GM12878 (cell line): Measurements from ENCODE around the gene CHN2. TPM values are rescaled to one million over a fixed set of nuclear protein-coding genes. Genes with fewer than 3 reads are reported as not detected.

Source experiments
- BHLHE40 ChIP-seq, 2 experiments: fragments of 450-650 bp in 1 of 2; IDR thresholded peaks; 2 replicates each; pipeline ENCODE4 v1.6.1; 2011 to 2017; ENCODE audit warnings: low read depth in 2 of 2, borderline replicate concordance in 1 of 2, improper control_type of control experiment in 1 of 2, low read length in 1 of 2, mild to moderate bottlenecking in 1 of 2
- HDAC2 ChIP-seq: fragments of 200-600 bp; sonication (generic); IDR thresholded peaks from 2 replicates; pipeline ENCODE4 v1.6.1; 2017
- IKZF2 ChIP-seq, 2 experiments: fragments of 450-650 bp; IDR thresholded peaks; 2 replicates each; pipeline ENCODE4 v1.6.1; 2017; ENCODE audit warnings: mild to moderate bottlenecking in 2 of 2, moderate library complexity in 2 of 2
- NFYB ChIP-seq: IDR thresholded peaks from 2 replicates; pipeline ENCODE4 v1.6.1; 2011; ENCODE audit warnings: low read depth, mild to moderate bottlenecking, low read length, improper control_type of control experiment, moderate library complexity; ENCODE audit not compliant: insufficient read depth
- RAD51 ChIP-seq: fragments of 450-650 bp; IDR thresholded peaks from 2 replicates; pipeline ENCODE4 v1.6.1; 2016; ENCODE audit warnings: moderate library complexity, mild to moderate bottlenecking, inconsistent platforms
- SPI1 ChIP-seq: IDR thresholded peaks from 2 replicates; pipeline ENCODE4 v1.6.1; 2011; ENCODE audit warnings: low read depth, mild to moderate bottlenecking, low read length, moderate library complexity, borderline replicate concordance; ENCODE audit not compliant: insufficient read depth
- TBL1XR1 ChIP-seq: IDR thresholded peaks from 2 replicates; pipeline ENCODE4 v1.6.1; 2012; ENCODE audit warnings: low read depth, low read length, improper control_type of control experiment
- TCF12 ChIP-seq: IDR thresholded peaks from 2 replicates; pipeline ENCODE4 v1.6.1; 2011; ENCODE audit warnings: low read depth, mild to moderate bottlenecking, low read length
- TCF3 ChIP-seq: IDR thresholded peaks from 2 replicates; pipeline ENCODE4 v1.6.1; 2012; ENCODE audit warnings: low read depth, mild to moderate bottlenecking, low read length, borderline replicate concordance; ENCODE audit not compliant: insufficient read depth
- YY1 ChIP-seq: IDR thresholded peaks from 2 replicates; pipeline ENCODE4 v1.6.1; 2011; ENCODE audit warnings: low read depth, mild to moderate bottlenecking, low read length
- ZNF24 ChIP-seq: fragments of 450-650 bp; IDR thresholded peaks from 2 replicates; pipeline ENCODE4 v1.6.1; 2017; ENCODE audit warnings: antibody characterized with exemption, mild to moderate bottlenecking
- ZNF622 ChIP-seq: fragments of 450-650 bp; IDR thresholded peaks from 2 replicates; pipeline ENCODE4 v1.6.1; 2017; ENCODE audit warnings: mild to moderate bottlenecking, inconsistent platforms
- polyA plus RNA-seq, 11 experiments: library from polyadenylated mRNA; depleted of rRNA in 4 of 11; unstranded in 6 of 11; stranded (reverse) in 5 of 11; fragments of >200 nt; fragmentation: Nextera tagmentation in 4 of 11; fragmentation: Illumina TruSeq in 1 of 11; extraction: Ambion mirVana in 4 of 11; extraction: Trizol in 1 of 11; gene quantifications; 1 replicate in 1 of 11; 2 replicates in 10 of 11; pipeline versions ENCODE4 v1.2.1 to v1.2.3, GENCODE V29; 2011 to 2016; ENCODE audit warnings: inconsistent platforms in 2 of 11, missing spikeins in 2 of 11, low read depth in 1 of 11
- total RNA-seq, 4 experiments: library from RNA; depleted of rRNA in 3 of 4; stranded (reverse); fragments of >200 nt in 3 of 4; fragmentation: Illumina TruSeq in 1 of 4; extraction: Trizol in 1 of 4; gene quantifications; 2 replicates each; pipeline versions ENCODE4 v1.2.1 to v1.2.3, GENCODE V29; 2013 to 2021
- TF ChIP-seq, protein P1 (sequence below): IDR thresholded peaks from 2 replicates; pipeline ENCODE4 v1.6.1; 2011; ENCODE audit warnings: mild to moderate bottlenecking, low read depth, low read length, moderate library complexity; ENCODE audit not compliant: insufficient replicate concordance
- TF ChIP-seq, protein P2 (sequence below): fragments of 450-650 bp; IDR thresholded peaks from 2 replicates; pipeline ENCODE4 v1.6.1; 2017; ENCODE audit warnings: mild to moderate bottlenecking, moderate library complexity

The CHN2 gene
- total and polyA plus RNA-seq, 10 of the 15 experiments (the other 5 are each of a cell fraction or from before 2014, with no cell fraction given), result 0.11 to 3.8 (median 0.37) TPM; not detected in 2

DNA sequence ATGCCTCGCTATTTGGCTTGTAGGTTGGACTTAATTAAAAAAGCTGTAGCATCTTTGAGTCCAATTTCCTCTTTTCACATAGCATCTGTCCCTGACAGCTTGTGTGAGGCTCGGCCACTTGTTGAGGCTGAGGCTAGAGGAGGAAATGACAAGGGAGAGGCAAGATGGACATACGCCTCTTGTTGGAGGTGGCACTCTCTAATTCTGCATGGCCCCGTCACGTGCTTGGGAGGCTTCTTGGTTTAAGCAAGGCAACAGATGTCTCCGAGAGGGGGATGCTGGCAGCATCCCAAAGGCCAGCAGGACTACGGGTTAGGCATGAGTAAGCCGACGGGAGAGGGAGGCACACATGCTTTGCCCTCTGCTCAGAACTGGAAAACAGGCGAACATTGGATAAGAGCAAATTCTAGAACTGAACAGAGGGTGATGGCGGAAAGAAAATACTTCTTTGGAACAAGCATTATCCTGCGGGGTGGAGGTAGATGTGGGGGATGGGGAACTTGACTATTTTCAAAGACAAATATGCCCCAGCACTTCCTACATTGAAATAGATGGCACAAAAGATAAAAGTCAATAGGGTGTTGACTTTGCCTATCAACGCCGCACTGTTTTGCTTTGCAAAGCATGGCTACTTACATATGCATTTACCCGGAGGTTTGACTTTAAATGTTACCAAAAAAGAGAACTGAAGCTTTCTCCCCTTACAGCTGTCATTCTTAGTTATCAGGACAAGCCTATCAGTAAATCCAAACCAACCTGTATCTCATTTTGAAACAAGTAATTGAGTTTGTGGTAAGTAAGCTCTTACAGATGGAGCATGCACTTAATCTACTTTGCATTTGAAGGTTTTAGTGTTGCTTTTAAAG, 94.8 kb downstream of the CHN2 start (continued):
- TF ChIP-seq TCF3 (no peak), HDAC2 (no peak), SPI1 (peak; percentile 88), TBL1XR1 (no peak), RAD51 (no peak), BHLHE40 (IDR thresholded peaks at IDR 0.05; ENCODE audit: borderline replicate concordance in 1 of 2, low read depth in 2 of 2, low read length in 1 of 2) (peak; percentile 16 to 49; a peak in 3 of 4 replicates), ZNF622 (no peak), IKZF2 (IDR thresholded peaks at IDR 0.05) (peak; percentile 40 to 45; a peak in 2 of 4 replicates), ZNF24 (no peak), YY1 (no peak), NFYB (peak; percentile 43; the same call in 1 of the 2 replicates), TCF12 (peak; percentile 39; the same call in 1 of the 2 replicates)
- TF ChIP-seq, protein P1, sequence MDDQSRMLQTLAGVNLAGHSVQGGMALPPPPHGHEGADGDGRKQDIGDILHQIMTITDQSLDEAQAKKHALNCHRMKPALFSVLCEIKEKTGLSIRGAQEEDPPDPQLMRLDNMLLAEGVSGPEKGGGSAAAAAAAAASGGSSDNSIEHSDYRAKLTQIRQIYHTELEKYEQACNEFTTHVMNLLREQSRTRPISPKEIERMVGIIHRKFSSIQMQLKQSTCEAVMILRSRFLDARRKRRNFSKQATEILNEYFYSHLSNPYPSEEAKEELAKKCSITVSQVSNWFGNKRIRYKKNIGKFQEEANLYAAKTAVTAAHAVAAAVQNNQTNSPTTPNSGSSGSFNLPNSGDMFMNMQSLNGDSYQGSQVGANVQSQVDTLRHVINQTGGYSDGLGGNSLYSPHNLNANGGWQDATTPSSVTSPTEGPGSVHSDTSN, result peak; percentile 72
- TF ChIP-seq, protein P2, sequence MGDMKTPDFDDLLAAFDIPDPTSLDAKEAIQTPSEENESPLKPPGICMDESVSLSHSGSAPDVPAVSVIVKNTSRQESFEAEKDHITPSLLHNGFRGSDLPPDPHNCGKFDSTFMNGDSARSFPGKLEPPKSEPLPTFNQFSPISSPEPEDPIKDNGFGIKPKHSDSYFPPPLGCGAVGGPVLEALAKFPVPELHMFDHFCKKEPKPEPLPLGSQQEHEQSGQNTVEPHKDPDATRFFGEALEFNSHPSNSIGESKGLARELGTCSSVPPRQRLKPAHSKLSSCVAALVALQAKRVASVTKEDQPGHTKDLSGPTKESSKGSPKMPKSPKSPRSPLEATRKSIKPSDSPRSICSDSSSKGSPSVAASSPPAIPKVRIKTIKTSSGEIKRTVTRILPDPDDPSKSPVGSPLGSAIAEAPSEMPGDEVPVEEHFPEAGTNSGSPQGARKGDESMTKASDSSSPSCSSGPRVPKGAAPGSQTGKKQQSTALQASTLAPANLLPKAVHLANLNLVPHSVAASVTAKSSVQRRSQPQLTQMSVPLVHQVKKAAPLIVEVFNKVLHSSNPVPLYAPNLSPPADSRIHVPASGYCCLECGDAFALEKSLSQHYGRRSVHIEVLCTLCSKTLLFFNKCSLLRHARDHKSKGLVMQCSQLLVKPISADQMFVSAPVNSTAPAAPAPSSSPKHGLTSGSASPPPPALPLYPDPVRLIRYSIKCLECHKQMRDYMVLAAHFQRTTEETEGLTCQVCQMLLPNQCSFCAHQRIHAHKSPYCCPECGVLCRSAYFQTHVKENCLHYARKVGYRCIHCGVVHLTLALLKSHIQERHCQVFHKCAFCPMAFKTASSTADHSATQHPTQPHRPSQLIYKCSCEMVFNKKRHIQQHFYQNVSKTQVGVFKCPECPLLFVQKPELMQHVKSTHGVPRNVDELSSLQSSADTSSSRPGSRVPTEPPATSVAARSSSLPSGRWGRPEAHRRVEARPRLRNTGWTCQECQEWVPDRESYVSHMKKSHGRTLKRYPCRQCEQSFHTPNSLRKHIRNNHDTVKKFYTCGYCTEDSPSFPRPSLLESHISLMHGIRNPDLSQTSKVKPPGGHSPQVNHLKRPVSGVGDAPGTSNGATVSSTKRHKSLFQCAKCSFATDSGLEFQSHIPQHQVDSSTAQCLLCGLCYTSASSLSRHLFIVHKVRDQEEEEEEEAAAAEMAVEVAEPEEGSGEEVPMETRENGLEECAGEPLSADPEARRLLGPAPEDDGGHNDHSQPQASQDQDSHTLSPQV, result no peak
